SK-N-SH treated with all-trans-retinoic acid at 6 μM for 48 hours (cell line): Measurements from ENCODE around the gene ZNF776.

ENCODE experiments used
- ATAC-seq: fragments of 200-7000 bp; cut with Tn5 transposase; 3 replicates; pipeline ENCODE4 v1.9.1; 2020; ENCODE audit warnings: mild to moderate bottlenecking, moderate library complexity
- BACH2 ChIP-seq: fragments of 250-450 bp; sonication (Bioruptor Pico); IDR thresholded peaks from 2 replicates; pipeline ENCODE4 v1.9.0; 2021; ENCODE audit warnings: mild to moderate bottlenecking, borderline replicate concordance
- CSDC2 ChIP-seq: fragments of 250-450 bp; sonication (Bioruptor Pico); IDR thresholded peaks from 2 replicates; pipeline ENCODE4 v1.5.0; 2020; ENCODE audit warnings: mild to moderate bottlenecking, moderate library complexity
- ESRRG ChIP-seq: fragments of 250-450 bp; sonication (Bioruptor Pico); IDR thresholded peaks from 2 replicates; pipeline ENCODE4 v1.6.1; 2021; ENCODE audit warnings: mild to moderate bottlenecking
- GLIS3 ChIP-seq: fragments of 250-450 bp; sonication (Bioruptor Pico); IDR thresholded peaks from 2 replicates; pipeline ENCODE4 v1.5.0; 2020; ENCODE audit warnings: mild to moderate bottlenecking, moderate library complexity
- ISL1 ChIP-seq: fragments of 250-450 bp; sonication (Bioruptor Pico); IDR thresholded peaks from 2 replicates; pipeline ENCODE4 v2.1.2; 2022; ENCODE audit warnings: mild to moderate bottlenecking, moderate library complexity
- OSR1 ChIP-seq: fragments of 250-450 bp; sonication (Bioruptor Pico); IDR thresholded peaks from 2 replicates; pipeline ENCODE4 v1.8.0; 2022; ENCODE audit warnings: moderate library complexity, mild to moderate bottlenecking, inconsistent platforms
- PPARA ChIP-seq: fragments of 250-450 bp; sonication (Bioruptor Pico); IDR thresholded peaks from 2 replicates; pipeline ENCODE4 v1.5.0; 2020; ENCODE audit warnings: mild to moderate bottlenecking, borderline replicate concordance
- RARB ChIP-seq: fragments of 250-450 bp; sonication (Bioruptor Pico); IDR thresholded peaks from 2 replicates; pipeline ENCODE4 v1.8.0; 2021; ENCODE audit warnings: mild to moderate bottlenecking, moderate library complexity
- TCF4 ChIP-seq: fragments of 250-450 bp; sonication (Bioruptor Pico); IDR thresholded peaks from 2 replicates; pipeline ENCODE4 v1.8.0; 2021; ENCODE audit warnings: mild to moderate bottlenecking, moderate library complexity, borderline replicate concordance
- TOX ChIP-seq: fragments of 250-450 bp; sonication (Bioruptor Pico); IDR thresholded peaks from 2 replicates; pipeline ENCODE4 v1.8.0; 2021; ENCODE audit warnings: mild to moderate bottlenecking, moderate library complexity, borderline replicate concordance
- ZC3H10 ChIP-seq: fragments of 250-450 bp; sonication (Bioruptor Pico); IDR thresholded peaks from 2 replicates; pipeline ENCODE4 v1.5.1; 2021; ENCODE audit warnings: mild to moderate bottlenecking, moderate library complexity
- ZFP3 ChIP-seq: fragments of 250-450 bp; sonication (Bioruptor Pico); IDR thresholded peaks from 2 replicates; pipeline ENCODE4 v1.5.0; 2020; ENCODE audit warnings: mild to moderate bottlenecking, moderate library complexity
- ZFP30 ChIP-seq: fragments of 450-650 bp; formaldehyde crosslinking; IDR thresholded peaks from 2 replicates; pipeline ENCODE4 v1.5.0; 2022; ENCODE audit warnings: mild to moderate bottlenecking, moderate library complexity
- ZNF565 ChIP-seq: fragments of 450-650 bp; formaldehyde crosslinking; conservative IDR thresholded peaks from 2 replicates; pipeline ENCODE4 v1.5.0; 2020; ENCODE audit warnings: low read depth, mild to moderate bottlenecking, moderate library complexity
- ZNF70 ChIP-seq: fragments of 450-650 bp; formaldehyde crosslinking; IDR thresholded peaks from 2 replicates; pipeline ENCODE4 v1.5.0; 2020; ENCODE audit warnings: mild to moderate bottlenecking, moderate library complexity
- ZNF8 ChIP-seq: fragments of 450-650 bp; formaldehyde crosslinking; IDR thresholded peaks from 2 replicates; pipeline ENCODE4 v1.5.0; 2020; ENCODE audit warnings: mild to moderate bottlenecking, moderate library complexity
- TF ChIP-seq, protein P1 (sequence below): fragments of 250-450 bp; sonication (Bioruptor Pico); IDR thresholded peaks from 2 replicates; pipeline ENCODE4 v1.8.0; 2020; ENCODE audit warnings: mild to moderate bottlenecking, moderate library complexity, borderline replicate concordance
- TF ChIP-seq, protein P2 (sequence below): fragments of 250-450 bp; sonication (Bioruptor Pico); IDR thresholded peaks from 2 replicates; pipeline ENCODE4 v1.5.1; 2021; ENCODE audit warnings: mild to moderate bottlenecking, moderate library complexity
- TF ChIP-seq, protein P3 (sequence below): fragments of 250-450 bp; sonication (Bioruptor Pico); IDR thresholded peaks from 2 replicates; pipeline ENCODE4 v1.5.0; 2020; ENCODE audit warnings: mild to moderate bottlenecking, moderate library complexity
- TF ChIP-seq, protein P4 (sequence below): fragments of 250-450 bp; sonication (Bioruptor Pico); IDR thresholded peaks from 2 replicates; pipeline ENCODE4 v1.8.0; 2021; ENCODE audit warnings: low read depth, mild to moderate bottlenecking, moderate library complexity, borderline replicate concordance

ZNF776 gene

DNA sequence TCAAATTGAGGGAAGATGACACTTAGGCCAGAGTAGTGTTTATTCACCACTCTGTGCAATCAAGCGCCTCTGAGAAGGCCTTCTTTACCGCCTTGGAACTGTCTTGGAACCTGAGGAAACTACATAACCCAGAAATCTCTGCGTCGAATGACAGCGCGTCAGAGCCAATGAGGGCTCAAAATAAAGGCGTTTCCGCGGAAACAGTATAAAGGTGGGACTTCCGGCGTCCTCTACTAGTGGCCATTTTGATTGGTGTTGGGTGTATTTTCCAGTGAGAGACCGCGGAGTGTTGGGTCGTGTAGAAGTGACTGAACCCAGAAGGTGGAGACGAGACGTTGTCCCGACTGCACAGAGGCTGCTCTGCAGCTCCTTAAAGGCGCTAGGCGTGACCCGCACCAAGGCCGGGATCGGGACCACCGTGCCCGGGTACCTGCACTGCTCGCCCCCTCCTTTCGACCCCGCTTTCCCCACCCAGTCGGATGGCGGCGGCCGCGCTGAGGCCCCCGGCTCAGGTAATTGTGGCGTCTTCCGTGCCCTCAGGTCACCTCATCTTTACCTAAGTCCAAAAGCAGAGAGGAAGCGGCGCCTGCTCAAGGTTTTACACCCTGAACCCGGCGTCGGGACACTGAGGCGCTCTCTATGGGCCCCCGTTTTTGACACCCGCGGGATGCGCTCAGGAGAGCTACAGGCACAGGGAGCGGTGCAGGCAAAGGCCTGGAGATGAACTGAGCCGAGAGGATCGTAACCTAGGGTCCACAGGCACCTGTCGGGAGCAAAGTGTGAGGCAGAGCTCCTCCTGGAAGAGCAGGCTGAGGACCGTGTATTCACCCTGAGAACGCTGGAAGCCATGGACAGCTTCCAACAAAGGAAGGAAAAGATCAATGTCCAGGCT is at the start of gene ZNF776:
ZNF776 (plus strand) TSS at position 236 of the 892 bp plus-strand sequence; CDS start at position 480, 244 bp downstream.
- peak; percentile 99 for ATAC-seq
- TF ChIP-seq GLIS3 (CRISPR knock-in tag) (no peak), RARB (CRISPR knock-in tag) (no peak), ZNF565 (CRISPR knock-in tag) (no peak), ISL1 (CRISPR knock-in tag) (no peak), ZFP3 (CRISPR knock-in tag) (no peak), ZC3H10 (CRISPR knock-in tag) (no peak), OSR1 (CRISPR knock-in tag) (no peak), TCF4 (CRISPR knock-in tag) (no peak), BACH2 (CRISPR knock-in tag) (no peak), ESRRG (no peak), ZNF8 (CRISPR knock-in tag) (no peak), ZNF70 (no peak)
- TF ChIP-seq, protein P1, sequence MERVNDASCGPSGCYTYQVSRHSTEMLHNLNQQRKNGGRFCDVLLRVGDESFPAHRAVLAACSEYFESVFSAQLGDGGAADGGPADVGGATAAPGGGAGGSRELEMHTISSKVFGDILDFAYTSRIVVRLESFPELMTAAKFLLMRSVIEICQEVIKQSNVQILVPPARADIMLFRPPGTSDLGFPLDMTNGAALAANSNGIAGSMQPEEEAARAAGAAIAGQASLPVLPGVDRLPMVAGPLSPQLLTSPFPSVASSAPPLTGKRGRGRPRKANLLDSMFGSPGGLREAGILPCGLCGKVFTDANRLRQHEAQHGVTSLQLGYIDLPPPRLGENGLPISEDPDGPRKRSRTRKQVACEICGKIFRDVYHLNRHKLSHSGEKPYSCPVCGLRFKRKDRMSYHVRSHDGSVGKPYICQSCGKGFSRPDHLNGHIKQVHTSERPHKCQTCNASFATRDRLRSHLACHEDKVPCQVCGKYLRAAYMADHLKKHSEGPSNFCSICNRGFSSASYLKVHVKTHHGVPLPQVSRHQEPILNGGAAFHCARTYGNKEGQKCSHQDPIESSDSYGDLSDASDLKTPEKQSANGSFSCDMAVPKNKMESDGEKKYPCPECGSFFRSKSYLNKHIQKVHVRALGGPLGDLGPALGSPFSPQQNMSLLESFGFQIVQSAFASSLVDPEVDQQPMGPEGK (CRISPR knock-in tag) = no peak
- TF ChIP-seq, protein P2, sequence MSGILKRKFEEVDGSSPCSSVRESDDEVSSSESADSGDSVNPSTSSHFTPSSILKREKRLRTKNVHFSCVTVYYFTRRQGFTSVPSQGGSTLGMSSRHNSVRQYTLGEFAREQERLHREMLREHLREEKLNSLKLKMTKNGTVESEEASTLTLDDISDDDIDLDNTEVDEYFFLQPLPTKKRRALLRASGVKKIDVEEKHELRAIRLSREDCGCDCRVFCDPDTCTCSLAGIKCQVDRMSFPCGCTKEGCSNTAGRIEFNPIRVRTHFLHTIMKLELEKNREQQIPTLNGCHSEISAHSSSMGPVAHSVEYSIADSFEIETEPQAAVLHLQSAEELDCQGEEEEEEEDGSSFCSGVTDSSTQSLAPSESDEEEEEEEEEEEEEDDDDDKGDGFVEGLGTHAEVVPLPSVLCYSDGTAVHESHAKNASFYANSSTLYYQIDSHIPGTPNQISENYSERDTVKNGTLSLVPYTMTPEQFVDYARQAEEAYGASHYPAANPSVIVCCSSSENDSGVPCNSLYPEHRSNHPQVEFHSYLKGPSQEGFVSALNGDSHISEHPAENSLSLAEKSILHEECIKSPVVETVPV (CRISPR knock-in tag) = no peak

DNA sequence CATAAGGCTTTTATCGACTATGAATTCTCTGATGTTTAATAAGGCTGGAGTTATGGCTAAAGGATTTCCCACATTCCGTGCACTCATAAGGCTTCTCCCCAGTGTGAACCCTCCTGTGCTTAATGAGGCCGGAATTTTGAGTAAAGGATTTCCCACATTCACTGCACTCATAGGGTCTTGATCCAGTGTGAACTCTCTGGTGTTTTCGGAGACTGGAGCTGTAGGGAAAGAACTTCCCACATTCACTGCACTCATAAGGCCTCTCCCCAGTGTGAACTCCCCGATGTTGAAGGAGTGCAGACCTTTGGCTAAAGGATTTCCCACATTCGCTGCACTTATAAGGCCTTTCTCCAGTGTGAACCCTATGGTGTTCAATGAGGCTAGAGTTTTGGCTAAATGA is 45.0 kb upstream of the ZNF776 start:
- TF ChIP-seq CSDC2 (CRISPR knock-in tag) (no peak), ZNF70 (no peak), ESRRG (no peak), TOX (CRISPR knock-in tag) (no peak), ZC3H10 (CRISPR knock-in tag) (no peak), ZNF565 (CRISPR knock-in tag) (no peak), GLIS3 (CRISPR knock-in tag) (no peak), ISL1 (CRISPR knock-in tag) (no peak)
- TF ChIP-seq, protein P3, sequence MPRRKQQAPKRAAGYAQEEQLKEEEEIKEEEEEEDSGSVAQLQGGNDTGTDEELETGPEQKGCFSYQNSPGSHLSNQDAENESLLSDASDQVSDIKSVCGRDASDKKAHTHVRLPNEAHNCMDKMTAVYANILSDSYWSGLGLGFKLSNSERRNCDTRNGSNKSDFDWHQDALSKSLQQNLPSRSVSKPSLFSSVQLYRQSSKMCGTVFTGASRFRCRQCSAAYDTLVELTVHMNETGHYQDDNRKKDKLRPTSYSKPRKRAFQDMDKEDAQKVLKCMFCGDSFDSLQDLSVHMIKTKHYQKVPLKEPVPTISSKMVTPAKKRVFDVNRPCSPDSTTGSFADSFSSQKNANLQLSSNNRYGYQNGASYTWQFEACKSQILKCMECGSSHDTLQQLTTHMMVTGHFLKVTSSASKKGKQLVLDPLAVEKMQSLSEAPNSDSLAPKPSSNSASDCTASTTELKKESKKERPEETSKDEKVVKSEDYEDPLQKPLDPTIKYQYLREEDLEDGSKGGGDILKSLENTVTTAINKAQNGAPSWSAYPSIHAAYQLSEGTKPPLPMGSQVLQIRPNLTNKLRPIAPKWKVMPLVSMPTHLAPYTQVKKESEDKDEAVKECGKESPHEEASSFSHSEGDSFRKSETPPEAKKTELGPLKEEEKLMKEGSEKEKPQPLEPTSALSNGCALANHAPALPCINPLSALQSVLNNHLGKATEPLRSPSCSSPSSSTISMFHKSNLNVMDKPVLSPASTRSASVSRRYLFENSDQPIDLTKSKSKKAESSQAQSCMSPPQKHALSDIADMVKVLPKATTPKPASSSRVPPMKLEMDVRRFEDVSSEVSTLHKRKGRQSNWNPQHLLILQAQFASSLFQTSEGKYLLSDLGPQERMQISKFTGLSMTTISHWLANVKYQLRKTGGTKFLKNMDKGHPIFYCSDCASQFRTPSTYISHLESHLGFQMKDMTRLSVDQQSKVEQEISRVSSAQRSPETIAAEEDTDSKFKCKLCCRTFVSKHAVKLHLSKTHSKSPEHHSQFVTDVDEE = no peak
- TF ChIP-seq, protein P4, sequence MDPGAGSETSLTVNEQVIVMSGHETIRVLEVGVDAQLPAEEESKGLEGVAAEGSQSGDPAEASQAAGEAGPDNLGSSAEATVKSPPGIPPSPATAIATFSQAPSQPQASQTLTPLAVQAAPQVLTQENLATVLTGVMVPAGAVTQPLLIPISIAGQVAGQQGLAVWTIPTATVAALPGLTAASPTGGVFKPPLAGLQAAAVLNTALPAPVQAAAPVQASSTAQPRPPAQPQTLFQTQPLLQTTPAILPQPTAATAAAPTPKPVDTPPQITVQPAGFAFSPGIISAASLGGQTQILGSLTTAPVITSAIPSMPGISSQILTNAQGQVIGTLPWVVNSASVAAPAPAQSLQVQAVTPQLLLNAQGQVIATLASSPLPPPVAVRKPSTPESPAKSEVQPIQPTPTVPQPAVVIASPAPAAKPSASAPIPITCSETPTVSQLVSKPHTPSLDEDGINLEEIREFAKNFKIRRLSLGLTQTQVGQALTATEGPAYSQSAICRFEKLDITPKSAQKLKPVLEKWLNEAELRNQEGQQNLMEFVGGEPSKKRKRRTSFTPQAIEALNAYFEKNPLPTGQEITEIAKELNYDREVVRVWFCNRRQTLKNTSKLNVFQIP (CRISPR knock-in tag) = no peak
- TF ChIP-seq, protein P2 (CRISPR knock-in tag) = no peak
- TF ChIP-seq, all 23 proteins: peak for 0
- no peak for ATAC-seq

DNA sequence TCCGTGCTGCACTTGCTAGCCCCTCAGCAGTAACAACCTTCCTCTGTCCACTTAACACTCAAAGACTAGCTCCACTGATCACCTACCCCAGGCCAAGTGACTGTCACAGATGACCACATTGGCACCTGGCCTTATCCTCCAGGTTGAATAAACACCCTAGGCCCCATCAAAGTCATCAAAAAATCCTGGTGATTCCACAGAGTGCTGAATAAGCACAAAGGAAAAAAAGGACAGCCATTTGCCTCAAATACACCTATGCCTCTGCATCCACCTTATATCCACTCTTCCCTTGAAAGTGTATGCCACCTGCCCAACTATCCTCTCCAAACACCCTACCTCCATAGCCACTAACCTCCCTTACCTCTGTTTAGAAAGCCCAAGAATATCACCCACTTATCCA is 40.3 kb upstream of the ZNF776 start:
- no peak for ATAC-seq
- TF ChIP-seq ZFP30 (CRISPR knock-in tag) (no peak), GLIS3 (CRISPR knock-in tag) (no peak), TOX (CRISPR knock-in tag) (no peak), TCF4 (CRISPR knock-in tag) (no peak), ZNF565 (CRISPR knock-in tag) (no peak), ZFP3 (CRISPR knock-in tag) (no peak), ZNF70 (no peak), PPARA (CRISPR knock-in tag) (no peak), CSDC2 (CRISPR knock-in tag) (no peak), ZC3H10 (CRISPR knock-in tag) (no peak)
- TF ChIP-seq, protein P4 (CRISPR knock-in tag) = no peak
- TF ChIP-seq, protein P3 = no peak
